Adrenal gland (tissue), 12 donors: ENCODE results near the gene HBQ1. TPM values are rescaled to one million over a fixed set of nuclear protein-coding genes. Genes with fewer than 3 reads are reported as not detected.
A peak's percentile ranks its signal among the peaks of the same experiment; 100 is the strongest.
"Not testable (repeated sequence)": the region's sequence is repeated elsewhere in the genome, so short reads cannot be mapped to it uniquely, and the experiment has no call there.

Experiments used
- DNase-seq, 7 donors: peaks; one replicate each; pipeline ENCODE4 v3.0.0-alpha.2; 2019 to 2020
- H3K27ac ChIP-seq, 5 donors: fragments of 200-600 bp; sonication (generic) in 4 of 5; 1 replicate in 3 of 5; 2 replicates in 2 of 5; pipeline versions ENCODE4 v1.5.1 to v1.8.0; 2016 to 2020; ENCODE audit warnings: mild to moderate bottlenecking in 1 of 5
- H3K27me3 ChIP-seq: fragments of 200-600 bp; 2 replicates; pipeline ENCODE4 v1.8.0; 2021
- H3K36me3 ChIP-seq, 2 donors: fragments of 200-600 bp; replicated peaks in 1 of 2; 1 replicate in 1 of 2; 2 replicates in 1 of 2; pipeline versions ENCODE4 v1.5.1 to v1.8.0; 2018 to 2022
- H3K4me1 ChIP-seq, 2 donors: fragments of 200-600 bp; replicated peaks in 1 of 2; 1 replicate in 1 of 2; 2 replicates in 1 of 2; pipeline versions ENCODE4 v1.5.1 to v1.8.0; 2018 to 2021
- H3K4me3 ChIP-seq, 4 donors: fragments of 200-600 bp; sonication (generic) in 3 of 4; one replicate each; pipeline ENCODE4 v1.5.1; 2016 to 2018
- H3K9me3 ChIP-seq, 3 donors: fragments of 200-600 bp; sonication (generic) in 1 of 3; replicated peaks in 1 of 3; 1 replicate in 2 of 3; 2 replicates in 1 of 3; pipeline versions ENCODE4 v1.5.1 to v1.8.0; 2016 to 2021
- POLR2A ChIP-seq, 2 donors: fragments of 450-650 bp; IDR thresholded peaks; one replicate each; pipeline ENCODE4 v1.6.1; 2017; ENCODE audit warnings: antibody characterized with exemption in 2 of 2, mild to moderate bottlenecking in 2 of 2, moderate library complexity in 1 of 2
- WGBS, 4 donors: extraction: QIAGEN DNeasy Blood & Tissue Kit in 2 of 4; methylation state at CpG; one replicate each; pipeline versions ENCODE4 v1.1.5 to v1.1.7; 2013 to 2017; 5-methylcytosine and 5-hydroxymethylcytosine counted together
- intact Hi-C, 2 donors: fragments of 100-400 bp; cut with DNase I; formaldehyde crosslinking; loops; one replicate each; pipeline versions ENCODE4 v1.14.1 to v1.15.0; 2022 to 2023
- polyA plus RNA-seq, 3 donors: library from polyadenylated mRNA; stranded (reverse); fragments of 200-250 nt in 2 of 3; fragments of 350-450 nt in 1 of 3; fragmentation: Illumina TruSeq in 1 of 3; extraction: RNeasy Lipid Tissue Mini Kit (QIAGEN cat#74804) in 1 of 3; gene quantifications; one replicate each; pipeline ENCODE4 v1.2.3, GENCODE V29; 2013 to 2014
- total RNA-seq, 9 donors: library from RNA; depleted of rRNA in 4 of 9; stranded (reverse); fragments of >200 nt in 4 of 9; fragments of 120-200 nt in 1 of 9; fragmentation: NEBNext Ultra II Directional in 1 of 9; extraction: Animal tissue kit (Norgen Biotek cat#: 25700) in 1 of 9; gene quantifications; one replicate each; pipeline versions ENCODE4 v1.1.0 to v1.2.4, GENCODE V29; 2013 to 2023
- TF ChIP-seq, protein P1 (sequence below), 6 experiments: fragments of 450-650 bp in 4 of 6; fragments of 200-600 bp in 2 of 6; sonication (generic) in 1 of 6; IDR thresholded peaks; 1 replicate in 5 of 6; 2 replicates in 1 of 6; pipeline versions ENCODE4 v1.5.1 to v1.8.0; 2016 to 2021; ENCODE audit warnings: antibody characterized with exemption in 6 of 6, mild to moderate bottlenecking in 2 of 6, moderate library complexity in 1 of 6
- donor health status: healthy with polysubstance abuse.
- donor health status: Bipolar disorder and iron deficiency.
- donor health status: DM: yes; HTN: yes; CAD: no.
- donor health status: DM: no; HTN: no; CAD: no.
- donor health status: DM: no; HTN: no; CAD: no.
- donor health status: DM: yes; HTN: yes; CAD: no.

HBQ1 gene
- total and polyA plus RNA-seq, 12 donors: 0.44 to 6.0 (median 1.9) TPM; not detected in 9

DNA sequence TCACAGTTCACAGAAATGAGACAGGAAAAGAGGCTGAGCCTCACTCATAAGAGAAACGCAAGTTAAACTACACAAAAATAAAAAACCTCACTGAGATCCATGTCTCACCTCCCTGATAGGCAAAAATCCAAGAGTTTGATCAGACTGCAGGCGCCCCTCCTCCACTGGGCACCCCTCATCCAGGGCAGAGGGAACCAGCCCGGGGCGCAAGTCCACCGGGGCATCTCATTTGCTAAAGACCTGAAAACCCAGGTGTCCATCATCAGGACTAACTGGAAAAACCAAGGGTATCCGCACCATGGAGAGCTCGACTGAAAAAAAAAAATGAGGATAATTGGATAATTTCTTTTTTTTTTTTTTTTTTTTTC, 25.2 kb upstream of the HBQ1 start:
- Histone ChIP-seq H3K4me1 (peaks cover 6 to 10% of the 10 kb centered on the region in 2 donors), H3K27ac (no peak overlapping the region), H3K27me3 (peaks cover 5% of the 10 kb centered on the region), H3K4me3 (peak overlapping the region in 1 of 4 donors; percentile 56), H3K36me3 (no peaks in the 10 kb centered on the region), H3K9me3 (no peaks in the 10 kb centered on the region)
- intact Hi-C loops: no loop called here
- no peak for DNase-seq
- WGBS, 4 donors: 64 to 69% (median 67%) methylated on average over 7 of the region's 7 CpGs
- TF ChIP-seq, protein P1, sequence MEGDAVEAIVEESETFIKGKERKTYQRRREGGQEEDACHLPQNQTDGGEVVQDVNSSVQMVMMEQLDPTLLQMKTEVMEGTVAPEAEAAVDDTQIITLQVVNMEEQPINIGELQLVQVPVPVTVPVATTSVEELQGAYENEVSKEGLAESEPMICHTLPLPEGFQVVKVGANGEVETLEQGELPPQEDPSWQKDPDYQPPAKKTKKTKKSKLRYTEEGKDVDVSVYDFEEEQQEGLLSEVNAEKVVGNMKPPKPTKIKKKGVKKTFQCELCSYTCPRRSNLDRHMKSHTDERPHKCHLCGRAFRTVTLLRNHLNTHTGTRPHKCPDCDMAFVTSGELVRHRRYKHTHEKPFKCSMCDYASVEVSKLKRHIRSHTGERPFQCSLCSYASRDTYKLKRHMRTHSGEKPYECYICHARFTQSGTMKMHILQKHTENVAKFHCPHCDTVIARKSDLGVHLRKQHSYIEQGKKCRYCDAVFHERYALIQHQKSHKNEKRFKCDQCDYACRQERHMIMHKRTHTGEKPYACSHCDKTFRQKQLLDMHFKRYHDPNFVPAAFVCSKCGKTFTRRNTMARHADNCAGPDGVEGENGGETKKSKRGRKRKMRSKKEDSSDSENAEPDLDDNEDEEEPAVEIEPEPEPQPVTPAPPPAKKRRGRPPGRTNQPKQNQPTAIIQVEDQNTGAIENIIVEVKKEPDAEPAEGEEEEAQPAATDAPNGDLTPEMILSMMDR (IDR thresholded peaks at IDR 0.05): no peak
- TF ChIP-seq POLR2A (IDR thresholded peaks at IDR 0.05): no peak

GRCh38 chr16:159136-159849, 21.0 kb upstream of the HBQ1 start:
- intact Hi-C loops: no loop called here
- Histone ChIP-seq H3K36me3 (no peaks in the 10 kb centered on the region), H3K4me3 (no peak overlapping the region), H3K4me1 (peaks cover 5 to 9% of the 10 kb centered on the region in 2 donors), H3K9me3 (no peaks in the 10 kb centered on the region), H3K27ac (no peak overlapping the region), H3K27me3 (peaks cover 5% of the 10 kb centered on the region)
- DNase-seq: no peak
- TF ChIP-seq POLR2A (IDR thresholded peaks at IDR 0.05): no peak
- TF ChIP-seq, protein P1 (IDR thresholded peaks at IDR 0.05): no peak
- 44 to 62% (median 58%) methylated on average over 6 of the region's 6 CpGs for WGBS, 4 donors

GRCh38 chr16:160242-160641, 20.0 kb upstream of the HBQ1 start:
- DNase-seq, H3K27ac ChIP-seq, H3K9me3 ChIP-seq, intact Hi-C loops, H3K27me3 ChIP-seq, H3K4me3 ChIP-seq, H3K36me3 ChIP-seq, H3K4me1 ChIP-seq: not testable (repeated sequence)
- WGBS, 4 donors: 62 to 78% (median 65%) methylated on average over 6 to 20 of the region's 20 CpGs; no CpG with 5 or more reads in 1 of the 4 donors

- Histone ChIP-seq H3K4me1 (peaks cover under 1 to 8% of the 10 kb centered on the region in 2 donors), H3K27ac (no peak overlapping the region), H3K36me3 (no peaks in the 10 kb centered on the region), H3K27me3 (peaks cover 12% of the 10 kb centered on the region), H3K4me3 (no peak overlapping the region), H3K9me3 (no peaks in the 10 kb centered on the region)
- intact Hi-C loops: no loop called here
- DNase-seq: no peak
- TF ChIP-seq, protein P1 (IDR thresholded peaks at IDR 0.05): no peak
- no peak for TF ChIP-seq POLR2A (IDR thresholded peaks at IDR 0.05)
- WGBS, 4 donors: 34 to 71% (median 60%) methylated on average over 7 to 18 of the region's 18 CpGs
Measured at GRCh38 chr16:160691-161190, 19.5 kb upstream of the HBQ1 start.
